Measurements from ENCODE around the gene MTA3.

DNA sequence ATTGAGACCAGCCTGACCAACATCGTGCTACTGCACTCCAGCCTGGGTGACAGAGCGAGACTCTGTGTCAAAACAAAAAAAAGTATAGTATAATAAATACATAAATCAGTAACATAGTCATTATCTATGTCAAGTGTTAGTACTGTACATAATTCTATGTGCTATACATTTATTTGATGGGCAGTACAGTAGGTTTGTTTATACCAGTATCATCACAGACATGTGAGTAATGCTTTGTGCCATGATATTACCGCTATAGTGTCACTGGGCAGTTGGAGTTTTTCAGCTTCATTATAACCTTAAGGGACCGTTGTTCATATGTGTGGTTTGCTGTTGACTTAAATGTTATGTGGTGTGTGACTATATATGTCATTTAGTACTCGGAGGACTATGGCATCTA, 24.9 kb downstream of the MTA3 start:
- TF ChIP-seq, protein P1, sequence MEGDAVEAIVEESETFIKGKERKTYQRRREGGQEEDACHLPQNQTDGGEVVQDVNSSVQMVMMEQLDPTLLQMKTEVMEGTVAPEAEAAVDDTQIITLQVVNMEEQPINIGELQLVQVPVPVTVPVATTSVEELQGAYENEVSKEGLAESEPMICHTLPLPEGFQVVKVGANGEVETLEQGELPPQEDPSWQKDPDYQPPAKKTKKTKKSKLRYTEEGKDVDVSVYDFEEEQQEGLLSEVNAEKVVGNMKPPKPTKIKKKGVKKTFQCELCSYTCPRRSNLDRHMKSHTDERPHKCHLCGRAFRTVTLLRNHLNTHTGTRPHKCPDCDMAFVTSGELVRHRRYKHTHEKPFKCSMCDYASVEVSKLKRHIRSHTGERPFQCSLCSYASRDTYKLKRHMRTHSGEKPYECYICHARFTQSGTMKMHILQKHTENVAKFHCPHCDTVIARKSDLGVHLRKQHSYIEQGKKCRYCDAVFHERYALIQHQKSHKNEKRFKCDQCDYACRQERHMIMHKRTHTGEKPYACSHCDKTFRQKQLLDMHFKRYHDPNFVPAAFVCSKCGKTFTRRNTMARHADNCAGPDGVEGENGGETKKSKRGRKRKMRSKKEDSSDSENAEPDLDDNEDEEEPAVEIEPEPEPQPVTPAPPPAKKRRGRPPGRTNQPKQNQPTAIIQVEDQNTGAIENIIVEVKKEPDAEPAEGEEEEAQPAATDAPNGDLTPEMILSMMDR (conservative IDR thresholded peaks at IDR 0.05; ENCODE audit: low read depth, low read length) = no peak
- TF ChIP-seq EZH2 (IDR thresholded peaks at IDR 0.05; ENCODE audit: borderline replicate concordance, low read depth, low read length, poor library complexity, severe bottlenecking) = no peak

Data from A673 (cell line).